Left lung (tissue), 10 donors: ENCODE measurements around the gene DEFB112. TPM values are rescaled to one million over a fixed set of nuclear protein-coding genes. Genes with fewer than 3 reads are reported as not detected.

Source experiments
- ATAC-seq: fragments of 200-7000 bp; cut with Tn5 transposase; one replicate; pipeline ENCODE4 v1.9.1; 2020; ENCODE audit warnings: moderate library complexity
- DNase-seq, 4 donors: peaks; one replicate each; pipeline ENCODE4 v3.0.0-alpha.2; 2013 to 2020
- H3K27ac ChIP-seq, 2 donors: fragments of 200-600 bp; sonication (generic) in 1 of 2; one replicate each; pipeline versions ENCODE4 v1.5.0 to v1.8.0; 2020 to 2021
- H3K27me3 ChIP-seq, 2 donors: fragments of 200-600 bp; sonication (generic) in 1 of 2; one replicate each; pipeline versions ENCODE4 v1.5.0 to v1.8.0; 2020 to 2021
- H3K36me3 ChIP-seq, 2 donors: fragments of 200-600 bp; sonication (generic) in 1 of 2; one replicate each; pipeline versions ENCODE4 v1.5.0 to v1.8.0; 2020 to 2021
- H3K4me1 ChIP-seq, 2 donors: fragments of 200-600 bp; one replicate each; pipeline ENCODE4 v1.8.0; 2021
- H3K4me3 ChIP-seq, 2 donors: fragments of 200-600 bp; sonication (generic) in 1 of 2; one replicate each; pipeline versions ENCODE4 v1.5.0 to v1.8.0; 2020 to 2021; ENCODE audit warnings: mild to moderate bottlenecking in 1 of 2
- H3K9me3 ChIP-seq, 2 donors: fragments of 200-600 bp; sonication (generic) in 1 of 2; one replicate each; pipeline versions ENCODE4 v1.5.0 to v1.8.0; 2020 to 2021
- CTCF ChIP-seq, 2 donors: fragments of 200-600 bp; sonication (generic) in 1 of 2; IDR thresholded peaks; one replicate each; pipeline versions ENCODE4 v1.5.0 to v1.8.0; 2021; ENCODE audit warnings: antibody characterized with exemption in 2 of 2
- intact Hi-C, 2 donors: fragments of 100-400 bp; cut with DNase I; formaldehyde crosslinking; loops; one replicate each; pipeline versions ENCODE4 v1.11.2 to v1.14.2; 2022
- polyA plus RNA-seq, 6 donors: library from polyadenylated mRNA; unstranded; fragments of 120-200 nt; gene quantifications; one replicate each; pipeline ENCODE4 v1.2.1, GENCODE V29; 2013; ENCODE audit not compliant: insufficient read length in 6 of 6
- total RNA-seq, 2 donors: library from RNA; stranded (reverse); fragmentation: NEBNext Ultra II Directional; extraction: Animal tissue kit (Norgen Biotek cat#: 25700); gene quantifications; one replicate each; pipeline ENCODE4 v1.2.1, GENCODE V29; 2021
- donor health status: DM: no; HTN: yes; CAD: no.
- donor health status: DM: no; HTN: no; CAD: no.

The DEFB112 gene
- total and polyA plus RNA-seq, 8 donors: not detected

GRCh38 chr6:50093116-50093937 is 43.6 kb upstream of the DEFB112 start:
- intact Hi-C loops: no loop called here
- no peak overlapping the region for H3K27ac ChIP-seq
- DNase-seq (no peak), ATAC-seq (no peak)
- no peaks in the 10 kb centered on the region for H3K9me3 ChIP-seq
- no peak for TF ChIP-seq CTCF (IDR thresholded peaks at IDR 0.05)
- H3K36me3 ChIP-seq: no peaks in the 10 kb centered on the region
- no peaks in the 10 kb centered on the region for H3K27me3 ChIP-seq
- no peak overlapping the region for H3K4me3 ChIP-seq
- H3K4me1 ChIP-seq: no peaks in the 10 kb centered on the region

DNA sequence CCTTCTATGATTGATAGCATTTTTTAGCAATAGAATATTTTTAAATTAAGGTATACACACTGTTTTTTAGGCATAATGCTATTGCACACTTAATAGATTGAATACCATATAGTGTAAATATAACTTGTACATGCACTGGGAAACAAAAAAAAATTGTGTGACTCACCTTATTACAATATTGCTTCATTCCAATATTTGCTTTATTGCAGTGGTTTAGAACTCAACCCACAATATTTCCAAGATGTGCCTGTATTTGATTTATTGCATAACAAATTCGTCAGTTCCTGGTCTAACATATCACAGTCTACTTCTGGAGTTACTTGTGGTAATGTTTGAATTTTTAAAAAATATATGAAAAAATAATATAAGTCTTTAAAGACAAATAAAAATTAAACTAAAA is 41.9 kb upstream of the DEFB112 start:
- ATAC-seq: no peak
- no peak for DNase-seq
- no peaks in the 10 kb centered on the region for H3K9me3 ChIP-seq
- no peak overlapping the region for H3K4me3 ChIP-seq
- intact Hi-C loops: no loop called here
- no peak overlapping the region for H3K27ac ChIP-seq
- H3K27me3 ChIP-seq: no peaks in the 10 kb centered on the region
- no peaks in the 10 kb centered on the region for H3K36me3 ChIP-seq
- no peaks in the 10 kb centered on the region for H3K4me1 ChIP-seq
- no peak for TF ChIP-seq CTCF (IDR thresholded peaks at IDR 0.05)

DNA sequence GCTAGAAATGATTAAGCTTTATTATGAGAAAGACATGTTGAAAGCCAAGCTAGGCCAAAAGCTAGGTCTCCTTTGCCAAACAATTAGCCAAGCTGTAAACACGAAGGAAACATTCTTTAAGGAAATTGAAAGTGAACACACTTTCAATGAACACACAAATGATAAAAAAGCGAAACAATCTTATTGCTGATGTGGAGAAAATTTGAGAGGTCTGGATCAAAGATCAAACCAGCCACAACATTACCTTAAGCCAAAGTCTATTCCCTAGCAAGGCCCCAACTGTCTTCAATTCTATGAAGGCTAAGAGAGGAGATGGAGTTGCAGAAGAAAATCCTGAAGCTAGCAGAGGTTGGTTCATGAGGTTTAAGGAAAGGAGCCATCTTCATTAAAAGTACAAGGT is 40.2 kb upstream of the DEFB112 start:
- intact Hi-C loops: no loop called here
- Histone ChIP-seq H3K9me3 (no peaks in the 10 kb centered on the region), H3K4me1 (no peaks in the 10 kb centered on the region), H3K4me3 (no peak overlapping the region), H3K36me3 (no peaks in the 10 kb centered on the region), H3K27me3 (no peaks in the 10 kb centered on the region), H3K27ac (no peak overlapping the region)
- ATAC-seq: no peak
- no peak for TF ChIP-seq CTCF (IDR thresholded peaks at IDR 0.05)
- DNase-seq: no peak

- H3K27ac ChIP-seq: no peak overlapping the region
- H3K4me1 ChIP-seq: no peaks in the 10 kb centered on the region
- H3K27me3 ChIP-seq: no peaks in the 10 kb centered on the region
- no peak overlapping the region for H3K4me3 ChIP-seq
- no peaks in the 10 kb centered on the region for H3K9me3 ChIP-seq
- intact Hi-C loops: no loop called here
- TF ChIP-seq CTCF (IDR thresholded peaks at IDR 0.05): no peak
- H3K36me3 ChIP-seq: no peaks in the 10 kb centered on the region
- no peak for DNase-seq
- ATAC-seq: no peak
Measured at GRCh38 chr6:50087231-50087954, 37.7 kb upstream of the DEFB112 start.

DNA sequence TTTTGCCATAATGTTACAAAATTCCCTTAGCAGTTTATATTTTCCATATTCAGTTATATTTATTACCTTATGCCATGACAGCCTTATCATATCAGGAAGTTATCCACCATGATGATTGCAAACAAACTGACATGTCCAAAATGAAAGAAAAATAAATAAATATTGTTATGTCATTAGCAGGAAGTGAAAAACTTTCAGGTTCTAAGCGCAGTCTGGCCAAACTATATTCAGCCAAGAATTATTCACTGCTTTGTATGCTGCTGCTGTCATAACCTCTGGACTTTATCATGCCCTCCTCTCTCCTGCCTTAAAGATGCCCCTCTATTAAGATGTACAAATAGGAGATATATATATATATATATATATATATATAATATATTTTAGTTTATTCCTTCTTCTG is 27.7 kb upstream of the DEFB112 start:
- Histone ChIP-seq H3K9me3 (no peaks in the 10 kb centered on the region), H3K27me3 (no peaks in the 10 kb centered on the region), H3K4me3 (no peak overlapping the region), H3K4me1 (no peaks in the 10 kb centered on the region), H3K27ac (no peak overlapping the region), H3K36me3 (no peaks in the 10 kb centered on the region)
- DNase-seq (no peak), ATAC-seq (no peak)
- intact Hi-C loops: no loop called here
- no peak for TF ChIP-seq CTCF (IDR thresholded peaks at IDR 0.05)
